Measurements from ENCODE around the gene NCOA1.

Gene NCOA1

DNA sequence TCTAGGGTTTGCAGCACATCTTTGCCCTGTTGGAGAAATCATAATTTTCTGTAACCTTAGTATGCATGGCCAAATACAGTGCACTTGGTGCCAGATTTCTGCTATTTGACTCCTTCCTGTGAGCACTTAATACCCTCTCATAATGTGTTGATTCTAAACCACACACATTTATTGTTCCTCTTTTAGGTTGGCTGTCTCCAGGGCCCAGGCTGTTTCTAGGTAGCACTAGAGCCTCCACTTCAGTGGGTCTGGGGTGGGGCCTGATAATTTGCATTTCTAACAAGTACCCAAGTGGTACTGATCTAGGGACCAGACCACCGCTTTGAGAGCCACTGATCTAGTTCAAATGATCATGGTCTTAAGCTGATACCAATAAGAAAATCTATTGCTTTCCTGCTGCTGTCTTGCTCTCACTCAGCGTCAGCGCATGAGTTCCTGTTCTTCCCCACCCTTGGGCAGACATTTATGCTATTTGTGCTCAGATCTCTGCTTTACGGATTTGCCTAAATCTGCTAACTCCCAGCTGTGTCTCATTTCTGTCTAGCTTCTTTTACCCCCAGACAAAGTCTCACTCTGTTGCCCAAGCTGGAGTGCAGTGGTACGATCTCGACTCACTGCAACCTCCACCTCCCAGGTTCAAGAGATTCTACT is 294.7 kb downstream of the NCOA1 start:
- Histone ChIP-seq H3K27me3 (replicated peaks) (no peaks in the 10 kb centered on the region), H3K27ac (no peak overlapping the region), H3K4me3 (ENCODE audit: low read depth, low read length) (no peak overlapping the region), H3K36me3 (replicated peaks) (no peaks in the 10 kb centered on the region)
- TF ChIP-seq, protein P1, sequence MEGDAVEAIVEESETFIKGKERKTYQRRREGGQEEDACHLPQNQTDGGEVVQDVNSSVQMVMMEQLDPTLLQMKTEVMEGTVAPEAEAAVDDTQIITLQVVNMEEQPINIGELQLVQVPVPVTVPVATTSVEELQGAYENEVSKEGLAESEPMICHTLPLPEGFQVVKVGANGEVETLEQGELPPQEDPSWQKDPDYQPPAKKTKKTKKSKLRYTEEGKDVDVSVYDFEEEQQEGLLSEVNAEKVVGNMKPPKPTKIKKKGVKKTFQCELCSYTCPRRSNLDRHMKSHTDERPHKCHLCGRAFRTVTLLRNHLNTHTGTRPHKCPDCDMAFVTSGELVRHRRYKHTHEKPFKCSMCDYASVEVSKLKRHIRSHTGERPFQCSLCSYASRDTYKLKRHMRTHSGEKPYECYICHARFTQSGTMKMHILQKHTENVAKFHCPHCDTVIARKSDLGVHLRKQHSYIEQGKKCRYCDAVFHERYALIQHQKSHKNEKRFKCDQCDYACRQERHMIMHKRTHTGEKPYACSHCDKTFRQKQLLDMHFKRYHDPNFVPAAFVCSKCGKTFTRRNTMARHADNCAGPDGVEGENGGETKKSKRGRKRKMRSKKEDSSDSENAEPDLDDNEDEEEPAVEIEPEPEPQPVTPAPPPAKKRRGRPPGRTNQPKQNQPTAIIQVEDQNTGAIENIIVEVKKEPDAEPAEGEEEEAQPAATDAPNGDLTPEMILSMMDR (IDR thresholded peaks at IDR 0.05; ENCODE audit: low read depth, low read length, missing control alignments): no peak
- no peak for DNase-seq
- in situ Hi-C loops (cut with HindIII; ENCODE audit: low pct_ligation_motif_present, low sequenced_read_pairs): no loop called here

DNA sequence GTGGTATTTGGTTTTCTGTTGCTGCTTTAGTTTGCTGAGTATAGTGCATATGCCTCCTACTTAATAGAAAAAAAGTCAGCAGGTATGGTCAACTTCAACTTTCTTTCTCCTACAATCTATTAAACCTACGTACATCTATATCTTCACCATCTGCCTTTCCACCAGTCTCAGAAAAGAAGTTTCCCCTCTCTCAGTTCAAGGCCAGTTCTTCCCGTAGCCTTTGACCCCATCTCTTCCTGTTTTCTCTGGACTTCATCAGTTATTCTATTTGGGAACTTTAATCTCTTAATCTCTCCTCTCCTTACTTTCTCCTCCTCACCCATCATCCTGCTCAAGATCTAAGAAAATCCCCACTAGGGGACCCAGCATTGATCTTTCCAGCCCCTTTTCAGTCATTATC is 296.5 kb downstream of the NCOA1 start:
- Histone ChIP-seq H3K27ac (no peak overlapping the region), H3K36me3 (replicated peaks) (no peaks in the 10 kb centered on the region), H3K27me3 (replicated peaks) (no peaks in the 10 kb centered on the region), H3K4me3 (ENCODE audit: low read depth, low read length) (no peak overlapping the region)
- in situ Hi-C loops (cut with HindIII; ENCODE audit: low pct_ligation_motif_present, low sequenced_read_pairs): no loop called here
- TF ChIP-seq, protein P1 (IDR thresholded peaks at IDR 0.05; ENCODE audit: low read depth, low read length, missing control alignments): no peak
- DNase-seq: no peak

DNA sequence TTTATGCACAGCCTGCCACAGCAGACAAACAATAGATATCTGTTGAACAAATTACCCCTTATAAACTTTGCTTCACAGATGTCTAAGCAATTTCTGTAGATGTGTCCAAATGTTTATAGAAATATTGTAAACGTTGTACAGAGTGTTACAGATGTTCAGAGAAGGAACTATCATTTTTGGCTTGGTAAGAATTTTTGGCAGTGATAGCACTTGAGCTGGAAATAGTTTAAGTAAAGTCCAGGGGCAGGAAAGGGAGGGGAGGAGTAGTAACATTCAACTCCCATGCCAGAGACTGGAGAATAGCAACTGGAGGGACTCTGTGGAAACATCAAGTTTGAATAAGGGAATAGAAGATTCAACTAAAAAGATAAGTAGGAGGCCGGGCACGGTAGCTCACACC is 297.8 kb downstream of the NCOA1 start:
- no peak overlapping the region for H3K4me3 ChIP-seq (ENCODE audit: low read depth, low read length)
- DNase-seq: no peak
- no peaks in the 10 kb centered on the region for H3K36me3 ChIP-seq (replicated peaks)
- H3K27me3 ChIP-seq (replicated peaks): no peaks in the 10 kb centered on the region
- no peak overlapping the region for H3K27ac ChIP-seq
- in situ Hi-C loops (cut with HindIII; ENCODE audit: low pct_ligation_motif_present, low sequenced_read_pairs): no loop called here
- TF ChIP-seq, protein P1 (IDR thresholded peaks at IDR 0.05; ENCODE audit: low read depth, low read length, missing control alignments): no peak

DNA sequence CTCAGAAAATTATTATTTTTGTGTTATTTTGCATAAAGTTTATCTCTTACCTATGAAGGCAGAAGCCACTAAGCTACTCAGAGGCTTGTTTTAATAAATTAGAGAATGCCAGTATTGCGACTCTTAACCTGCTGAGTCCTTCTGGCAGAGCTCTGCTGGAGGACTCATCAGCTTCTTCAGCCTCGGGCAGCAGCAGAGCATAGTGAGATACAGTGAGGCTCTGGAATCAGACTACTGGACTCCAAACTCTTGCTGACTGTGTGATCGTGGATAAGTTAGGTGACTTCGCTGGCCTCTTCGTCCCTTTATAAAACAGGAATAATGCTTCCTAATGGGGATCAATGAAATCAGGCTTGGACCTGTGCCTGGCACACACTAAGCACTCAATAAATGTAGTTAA is 300.4 kb downstream of the NCOA1 start:
- Histone ChIP-seq H3K4me3 (ENCODE audit: low read depth, low read length) (no peak overlapping the region), H3K27me3 (replicated peaks) (no peaks in the 10 kb centered on the region), H3K27ac (no peak overlapping the region), H3K36me3 (replicated peaks) (no peaks in the 10 kb centered on the region)
- TF ChIP-seq, protein P1 (IDR thresholded peaks at IDR 0.05; ENCODE audit: low read depth, low read length, missing control alignments): no peak
- in situ Hi-C loops (cut with HindIII; ENCODE audit: low pct_ligation_motif_present, low sequenced_read_pairs): no loop called here
- DNase-seq: no peak

DNA sequence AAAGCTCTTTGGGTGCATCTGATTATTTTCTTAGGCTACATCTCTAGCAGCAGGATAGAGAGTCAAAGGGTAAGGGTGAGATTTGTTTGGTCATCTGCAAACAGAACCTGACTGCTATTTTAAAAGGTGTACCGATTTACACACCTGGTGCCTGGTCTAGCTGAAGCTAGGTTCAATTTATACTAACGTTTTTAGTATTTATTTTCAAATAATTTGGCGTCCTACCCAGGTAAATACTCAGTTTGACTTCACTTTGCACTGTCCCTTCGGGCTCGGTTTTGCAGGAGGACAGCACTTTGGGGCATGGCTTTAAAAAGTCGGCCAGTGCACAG is 301.5 kb downstream of the NCOA1 start:
- Histone ChIP-seq H3K27ac (peak overlapping the region; percentile 99), H3K27me3 (replicated peaks) (no peaks in the 10 kb centered on the region), H3K36me3 (replicated peaks) (no peaks in the 10 kb centered on the region), H3K4me3 (ENCODE audit: low read depth, low read length) (peak overlapping the region; percentile 92)
- TF ChIP-seq, protein P1 (IDR thresholded peaks at IDR 0.05; ENCODE audit: low read depth, low read length, missing control alignments): no peak
- in situ Hi-C loops (cut with HindIII; ENCODE audit: low pct_ligation_motif_present, low sequenced_read_pairs): no loop called here
- no peak for DNase-seq
